M059J (cell line): ENCODE results near the gene ATP8B1. TPM values are rescaled to one million over a fixed set of nuclear protein-coding genes. Genes with fewer than 3 reads are reported as not detected.
"Not testable (repeated sequence)": the region's sequence is repeated elsewhere in the genome, so short reads cannot be mapped to it uniquely, and the experiment has no call there.

Source experiments
- DNase-seq: peaks from one replicate; pipeline ENCODE4 v3.0.0-alpha.2; 2012; ENCODE audit warnings: low read depth
- total RNA-seq: library from RNA; depleted of rRNA; stranded (reverse); fragments of >200 nt; shearing (Covaris generic); gene quantifications from 2 replicates; pipeline ENCODE4 v1.2.3, GENCODE V29; 2014; rRNA removed

ATP8B1 gene
- total RNA-seq, result 39.5 and 68.5 TPM in 2 replicates

GRCh38 chr18:57803103-57803969 is at the start of gene ATP8B1:
Gene ATP8B1, minus strand, starts transcription at chr18:57803315. Its CDS starts 71,508 bp downstream, at chr18:57731807.
- peak; percentile 85 for DNase-seq

DNA sequence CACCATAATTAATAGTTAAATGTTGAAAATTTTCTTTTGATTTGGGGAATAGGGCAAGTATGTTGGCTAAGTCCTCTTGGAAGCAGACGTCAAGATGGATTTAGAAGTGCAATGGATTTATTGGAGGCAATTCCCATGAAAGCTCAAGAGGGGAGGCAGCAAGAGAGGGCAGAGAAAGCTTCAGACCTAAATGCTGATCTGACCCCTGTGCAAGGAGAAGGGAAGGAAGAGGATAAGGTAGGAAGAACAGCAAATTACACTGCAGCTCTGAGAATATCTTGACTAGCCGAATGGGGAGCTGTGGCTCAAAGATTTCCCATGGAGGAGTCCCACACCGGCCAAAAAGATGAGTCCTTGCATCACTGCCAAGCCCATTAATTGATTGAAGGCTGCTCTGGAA is 46.9 kb upstream of the ATP8B1 start:
- DNase-seq, result no peak

DNA sequence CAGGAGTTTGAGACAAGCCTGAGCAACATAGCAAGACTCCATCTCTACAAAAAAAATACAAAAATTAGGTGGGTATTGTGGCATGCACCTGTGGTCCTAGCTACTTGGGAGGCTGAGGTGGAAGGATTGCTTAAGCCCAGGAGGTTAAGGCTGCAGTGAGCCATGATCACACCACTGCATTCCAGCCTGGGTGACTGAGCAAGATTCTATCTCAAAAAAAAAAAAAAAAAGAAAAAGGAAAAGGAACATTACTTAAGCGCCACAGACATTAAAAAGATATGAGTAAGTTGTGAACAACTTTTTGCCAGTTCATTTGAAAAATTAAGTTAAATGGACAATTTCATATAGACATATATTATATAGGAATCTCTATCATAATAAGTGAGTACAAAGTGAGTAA is 45.3 kb upstream of the ATP8B1 start:
- DNase-seq, result peak; percentile 59

- DNase-seq, result not testable (repeated sequence)
Observed at GRCh38 chr18:57847431-57847830, 44.3 kb upstream of the ATP8B1 start.

- DNase-seq, result peak; percentile 97
Observed at GRCh38 chr18:57846258-57846657, 43.1 kb upstream of the ATP8B1 start.

DNA sequence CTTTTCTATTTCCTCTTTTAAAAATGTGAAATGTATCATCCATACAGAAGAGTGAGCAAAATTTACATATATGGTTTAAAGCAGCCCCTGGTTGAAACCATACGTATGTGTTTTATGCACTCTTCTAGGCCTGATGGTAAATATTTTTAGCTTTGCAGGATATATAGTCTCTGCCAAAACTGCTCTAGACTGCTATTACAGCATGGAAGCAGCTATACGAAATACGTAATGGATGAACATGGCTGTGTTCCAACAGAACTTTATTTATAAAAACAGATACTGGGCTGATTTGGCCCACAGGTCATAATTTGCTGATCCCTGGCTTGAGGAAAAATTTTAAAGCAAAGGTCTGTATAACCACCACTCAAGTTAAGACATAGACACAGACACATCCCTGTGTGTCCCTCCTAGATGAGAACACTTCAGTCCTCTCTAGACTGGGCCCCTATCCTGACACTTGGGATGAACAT is 42.5 kb upstream of the ATP8B1 start:
- peak; percentile 35 for DNase-seq

- DNase-seq, result no peak
Observed at GRCh38 chr18:57844319-57844718, 41.2 kb upstream of the ATP8B1 start.

DNA sequence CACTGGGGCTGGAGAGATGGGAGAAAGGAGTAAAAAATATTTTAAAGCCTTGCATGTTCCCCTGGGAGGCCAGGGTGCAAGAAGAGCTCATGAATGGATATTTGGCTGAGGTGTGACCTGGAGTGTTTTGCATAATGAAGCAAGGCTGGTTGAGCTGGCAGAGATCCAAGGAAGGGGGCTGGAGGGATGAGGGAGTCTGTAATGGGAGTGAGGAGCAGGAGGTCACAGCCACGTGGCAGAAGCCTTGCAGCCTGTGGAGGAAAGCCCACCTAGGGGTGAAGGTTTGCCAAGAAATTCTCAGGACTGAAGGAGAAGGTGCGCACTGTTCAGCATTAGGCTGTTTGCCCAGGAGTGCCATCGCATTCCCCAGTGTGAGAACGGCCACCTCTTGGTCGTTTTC is 40.3 kb upstream of the ATP8B1 start:
- no peak for DNase-seq

GRCh38 chr18:57841568-57841967 is 38.5 kb upstream of the ATP8B1 start:
- DNase-seq, result no peak

GRCh38 chr18:57839942-57840381 is 36.8 kb upstream of the ATP8B1 start:
- peak; percentile 77 for DNase-seq

GRCh38 chr18:57837917-57838548 is 34.9 kb upstream of the ATP8B1 start:
- DNase-seq, result peak; percentile 34

DNA sequence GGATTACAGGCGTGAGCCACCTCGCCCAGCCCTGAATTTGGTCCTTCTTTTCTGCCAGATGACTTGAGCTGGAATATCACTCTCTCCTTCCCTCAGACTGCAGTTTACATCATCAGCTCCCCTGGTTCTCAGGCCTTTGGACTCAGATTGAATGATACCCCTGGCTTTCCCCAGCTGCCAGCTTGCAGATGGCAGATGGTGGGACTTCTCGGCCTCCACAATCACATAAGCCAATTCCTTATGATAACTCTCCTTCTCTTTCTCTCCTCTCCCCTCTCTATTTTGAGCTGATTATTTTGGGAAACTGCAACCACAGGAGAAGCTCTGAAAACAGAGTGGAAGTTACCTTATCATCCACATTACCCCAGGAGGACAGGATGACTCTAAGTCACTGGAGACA is 33.4 kb upstream of the ATP8B1 start:
- no peak for DNase-seq

GRCh38 chr18:57835904-57836303 is 32.8 kb upstream of the ATP8B1 start:
- DNase-seq, result no peak

DNA sequence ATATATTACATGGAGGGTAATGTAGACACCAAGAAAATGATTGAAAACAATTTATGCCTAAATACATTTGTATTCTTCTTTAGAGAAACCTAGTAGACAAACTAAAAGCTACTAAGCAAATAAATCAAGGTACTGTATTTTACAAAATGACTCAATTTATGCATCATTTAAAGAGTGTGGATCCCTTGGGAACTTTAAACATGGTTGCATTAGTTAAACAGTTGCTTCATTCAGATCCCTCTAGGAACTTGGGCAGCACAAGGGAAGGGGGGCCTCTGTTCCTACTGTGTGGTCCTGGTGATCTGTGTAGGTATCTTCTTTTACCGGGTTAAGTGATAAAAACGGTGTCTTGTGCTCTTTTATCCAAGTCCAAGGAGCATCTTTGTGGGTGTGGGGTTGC is 31.5 kb upstream of the ATP8B1 start:
- DNase-seq, result no peak

GRCh38 chr18:57833441-57834101 is 30.5 kb upstream of the ATP8B1 start:
- peak; percentile 70 for DNase-seq

- no peak for DNase-seq
Observed at GRCh38 chr18:57832730-57833129, 29.6 kb upstream of the ATP8B1 start.

DNA sequence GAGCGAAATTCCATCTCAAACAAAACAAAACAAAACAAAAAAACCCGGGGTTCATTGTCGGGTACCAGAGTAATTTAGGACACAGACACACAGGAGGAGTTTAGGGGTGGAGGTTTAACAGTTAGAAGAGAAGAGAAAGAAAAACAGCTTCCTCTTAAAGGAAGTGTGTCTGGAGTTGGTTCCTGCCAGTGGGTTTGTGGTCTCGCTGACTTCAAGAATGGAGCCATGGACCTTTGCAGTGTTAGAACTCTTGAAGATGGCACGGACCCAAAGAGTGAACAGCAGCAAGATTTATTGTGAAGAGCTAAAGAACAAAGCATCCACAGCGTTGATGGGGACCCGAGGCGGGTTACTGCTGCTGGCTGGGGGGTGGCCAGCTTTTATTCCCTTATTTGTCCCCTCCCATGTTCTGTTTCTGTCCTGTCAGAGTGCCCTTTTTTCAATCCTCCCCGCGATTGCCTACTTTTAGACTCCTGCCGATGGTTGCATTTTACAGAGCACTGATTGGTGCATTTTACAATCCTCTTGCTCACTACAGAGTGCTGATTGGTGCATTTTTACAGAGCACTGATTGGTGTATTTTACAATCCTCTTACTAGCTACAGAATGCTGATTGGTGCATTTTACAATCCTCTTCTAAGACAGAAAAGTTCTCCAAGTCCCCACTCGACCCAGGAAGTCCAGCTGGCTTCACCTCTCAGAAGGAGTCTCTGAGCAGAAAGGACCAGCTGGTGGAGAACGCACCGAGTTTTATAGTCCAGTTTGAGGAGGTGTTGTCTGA is 28.7 kb upstream of the ATP8B1 start:
- no peak for DNase-seq

DNA sequence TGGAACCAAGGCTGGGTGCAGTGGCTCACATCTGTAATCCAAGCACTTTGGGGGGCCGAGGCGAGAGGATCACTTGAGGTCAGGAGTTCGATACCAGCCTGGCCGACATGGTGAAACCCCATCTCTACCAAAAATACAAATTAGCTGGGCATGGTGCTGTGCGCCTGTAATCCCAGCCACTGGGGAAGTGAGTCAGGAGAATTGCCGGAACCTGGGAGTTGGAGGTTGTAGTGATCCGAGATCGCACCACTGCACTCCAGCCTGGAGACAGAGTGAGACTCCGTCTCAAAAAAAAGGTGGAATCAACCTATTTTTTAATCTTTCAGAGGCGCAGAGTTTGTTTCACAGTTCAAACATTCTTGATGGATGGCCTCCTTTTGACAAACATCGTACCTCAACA is 24.5 kb upstream of the ATP8B1 start:
- no peak for DNase-seq

GRCh38 chr18:57826252-57826651 is 23.1 kb upstream of the ATP8B1 start:
- DNase-seq, result no peak

DNA sequence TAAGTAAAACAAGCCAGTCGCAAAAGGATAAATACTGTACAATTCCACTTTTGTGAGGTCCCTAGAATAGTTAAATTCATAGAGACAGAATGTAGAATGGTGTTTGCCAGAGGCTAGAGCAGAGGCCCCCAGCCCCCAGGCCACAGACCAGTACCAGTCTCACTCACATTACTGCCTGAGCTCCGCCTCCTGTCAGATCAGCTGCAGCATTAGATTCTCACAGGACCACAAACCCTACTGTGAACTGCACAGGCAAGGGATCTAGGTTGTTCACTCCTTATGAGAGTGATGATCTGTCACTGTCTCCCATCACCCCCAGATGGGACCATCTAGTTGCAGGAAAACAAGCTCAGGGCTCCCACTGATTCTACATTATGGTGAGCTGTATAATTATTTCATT is 17.5 kb upstream of the ATP8B1 start:
- DNase-seq, result peak; percentile 38

GRCh38 chr18:57819671-57820460 is 16.8 kb upstream of the ATP8B1 start:
- DNase-seq, result peak; percentile 98
